C4-2B (cell line): Measurements from ENCODE around the gene RHBDF2.
A peak's percentile ranks its signal among the peaks of the same experiment; 100 is the strongest.

Experiments used
- H3K27ac ChIP-seq: fragments of 450-650 bp; 2 replicates; pipeline ENCODE4 v1.5.1; 2017
- CTCF ChIP-seq: fragments of 450-650 bp; conservative IDR thresholded peaks from 2 replicates; pipeline ENCODE4 v1.5.1; 2017; ENCODE audit warnings: mild to moderate bottlenecking
- ZFX ChIP-seq: fragments of 450-650 bp; IDR thresholded peaks from 2 replicates; pipeline ENCODE4 v1.6.1; 2017

RHBDF2 gene

GRCh38 chr17:76531486-76532038 is 30.3 kb upstream of the RHBDF2 start:
- TF ChIP-seq CTCF (no peak), ZFX (no peak)
- H3K27ac ChIP-seq: no peak overlapping the region

- no peak overlapping the region for H3K27ac ChIP-seq
Observed at GRCh38 chr17:76530811-76531485, 29.7 kb upstream of the RHBDF2 start.

GRCh38 chr17:76530095-76530723 is 29.0 kb upstream of the RHBDF2 start:
- no peak overlapping the region; the same call in 1 of the 2 replicates for H3K27ac ChIP-seq
- no peak for TF ChIP-seq CTCF
- TF ChIP-seq ZFX: no peak

More at GRCh38 chr17:76530811-76531485, 29.7 kb upstream of the RHBDF2 start:
- TF ChIP-seq ZFX (no peak), CTCF (no peak)

GRCh38 chr17:76529224-76530094 is 28.2 kb upstream of the RHBDF2 start:
- no peak for TF ChIP-seq CTCF
- no peak for TF ChIP-seq ZFX

GRCh38 chr17:76528528-76529223 is 27.5 kb upstream of the RHBDF2 start:
- peak overlapping the region; percentile 24 for H3K27ac ChIP-seq
- TF ChIP-seq ZFX: no peak
- no peak for TF ChIP-seq CTCF

More at GRCh38 chr17:76529224-76530094, 28.2 kb upstream of the RHBDF2 start:
- peak overlapping the region; percentile 24 for H3K27ac ChIP-seq

GRCh38 chr17:76528156-76528527 is 26.9 kb upstream of the RHBDF2 start:
- TF ChIP-seq ZFX (no peak), CTCF (no peak)
- no peak overlapping the region for H3K27ac ChIP-seq
